NB4 (cell line): ENCODE measurements around the gene TMEM217.

Experiments used
- POLR2A ChIP-seq: IDR thresholded peaks from 2 replicates; pipeline ENCODE4 v1.6.1; 2011; ENCODE audit warnings: mild to moderate bottlenecking; ENCODE audit not compliant: insufficient read length; ENCODE audit errors: extremely low read depth
- TF ChIP-seq, protein P1 (sequence below): IDR thresholded peaks from one replicate; pipeline ENCODE4 v1.5.1; 2012; ENCODE audit warnings: low read depth, low read length

DNA sequence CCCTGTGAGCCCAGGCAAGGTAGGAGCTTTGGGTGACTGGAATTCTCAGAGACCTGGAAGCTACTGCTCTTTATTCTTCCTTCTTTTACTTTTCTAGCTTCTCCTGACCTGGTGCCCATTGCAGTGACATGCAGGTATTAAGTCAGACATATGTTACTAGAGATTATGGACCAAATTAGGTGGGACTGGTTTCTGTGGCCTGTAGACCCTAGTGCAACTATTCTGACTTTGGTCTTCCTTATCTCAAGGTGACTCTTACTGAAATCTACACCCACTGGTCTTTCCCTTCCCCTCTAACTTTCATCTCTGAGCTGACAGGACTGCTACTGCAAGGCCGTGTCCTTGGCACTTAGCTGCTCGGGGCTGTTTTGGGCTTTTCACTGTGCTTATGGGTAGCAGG lies 24.4 kb upstream of the TMEM217 start:
- TF ChIP-seq, protein P1, sequence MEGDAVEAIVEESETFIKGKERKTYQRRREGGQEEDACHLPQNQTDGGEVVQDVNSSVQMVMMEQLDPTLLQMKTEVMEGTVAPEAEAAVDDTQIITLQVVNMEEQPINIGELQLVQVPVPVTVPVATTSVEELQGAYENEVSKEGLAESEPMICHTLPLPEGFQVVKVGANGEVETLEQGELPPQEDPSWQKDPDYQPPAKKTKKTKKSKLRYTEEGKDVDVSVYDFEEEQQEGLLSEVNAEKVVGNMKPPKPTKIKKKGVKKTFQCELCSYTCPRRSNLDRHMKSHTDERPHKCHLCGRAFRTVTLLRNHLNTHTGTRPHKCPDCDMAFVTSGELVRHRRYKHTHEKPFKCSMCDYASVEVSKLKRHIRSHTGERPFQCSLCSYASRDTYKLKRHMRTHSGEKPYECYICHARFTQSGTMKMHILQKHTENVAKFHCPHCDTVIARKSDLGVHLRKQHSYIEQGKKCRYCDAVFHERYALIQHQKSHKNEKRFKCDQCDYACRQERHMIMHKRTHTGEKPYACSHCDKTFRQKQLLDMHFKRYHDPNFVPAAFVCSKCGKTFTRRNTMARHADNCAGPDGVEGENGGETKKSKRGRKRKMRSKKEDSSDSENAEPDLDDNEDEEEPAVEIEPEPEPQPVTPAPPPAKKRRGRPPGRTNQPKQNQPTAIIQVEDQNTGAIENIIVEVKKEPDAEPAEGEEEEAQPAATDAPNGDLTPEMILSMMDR, result no peak
- no peak for TF ChIP-seq POLR2A
